GM23248 (cell line): ENCODE measurements around the gene SLC24A4.

Source experiments
- EZH2 ChIP-seq: fragments of 200-600 bp; sonication (generic); IDR thresholded peaks from 2 replicates; pipeline ENCODE4 v1.6.1; 2018; ENCODE audit warnings: antibody characterized with exemption, mild to moderate bottlenecking; ENCODE audit not compliant: insufficient read depth, poor library complexity, severe bottlenecking
- EZH2phosphoT487 ChIP-seq: fragments of 200-600 bp; sonication (generic); IDR thresholded peaks from 2 replicates; pipeline ENCODE4 v1.6.1; 2018; ENCODE audit warnings: antibody characterized with exemption, moderate library complexity, mild to moderate bottlenecking, low read depth; ENCODE audit not compliant: insufficient read depth

GRCh38 chr14:92451755-92452154 lies 128.8 kb downstream of the SLC24A4 start:
- TF ChIP-seq EZH2: no peak
- no peak for TF ChIP-seq EZH2phosphoT487
